Measurements from ENCODE around the gene GMDS. TPM values are rescaled to one million over a fixed set of nuclear protein-coding genes. Genes with fewer than 3 reads are reported as not detected.

Gene GMDS
- total and polyA plus RNA-seq, 11 donors, result 4.5 to 10.7 (median 7.0) TPM

DNA sequence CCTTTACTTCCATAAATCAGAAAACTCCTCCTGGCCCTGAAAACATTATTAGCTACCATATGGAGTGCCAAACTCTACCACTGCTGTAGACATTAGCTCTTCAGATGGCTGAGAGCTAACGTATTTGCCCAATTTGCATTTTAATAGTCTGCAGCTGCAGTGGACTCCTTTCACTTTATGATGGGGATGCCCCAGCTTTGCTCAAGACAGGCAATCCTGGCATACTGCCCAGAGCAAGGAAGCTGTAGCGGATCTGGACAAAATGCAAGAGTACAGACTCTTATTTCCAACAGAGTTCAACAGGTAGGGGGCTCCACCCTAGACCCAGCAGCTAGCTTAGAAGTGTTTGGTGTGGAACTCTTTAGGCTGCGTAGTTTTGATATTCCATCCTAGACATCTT, 389.0 kb downstream of the GMDS start:
- TF ChIP-seq POLR2A (IDR thresholded peaks at IDR 0.05), result no peak
- TF ChIP-seq, protein P1, sequence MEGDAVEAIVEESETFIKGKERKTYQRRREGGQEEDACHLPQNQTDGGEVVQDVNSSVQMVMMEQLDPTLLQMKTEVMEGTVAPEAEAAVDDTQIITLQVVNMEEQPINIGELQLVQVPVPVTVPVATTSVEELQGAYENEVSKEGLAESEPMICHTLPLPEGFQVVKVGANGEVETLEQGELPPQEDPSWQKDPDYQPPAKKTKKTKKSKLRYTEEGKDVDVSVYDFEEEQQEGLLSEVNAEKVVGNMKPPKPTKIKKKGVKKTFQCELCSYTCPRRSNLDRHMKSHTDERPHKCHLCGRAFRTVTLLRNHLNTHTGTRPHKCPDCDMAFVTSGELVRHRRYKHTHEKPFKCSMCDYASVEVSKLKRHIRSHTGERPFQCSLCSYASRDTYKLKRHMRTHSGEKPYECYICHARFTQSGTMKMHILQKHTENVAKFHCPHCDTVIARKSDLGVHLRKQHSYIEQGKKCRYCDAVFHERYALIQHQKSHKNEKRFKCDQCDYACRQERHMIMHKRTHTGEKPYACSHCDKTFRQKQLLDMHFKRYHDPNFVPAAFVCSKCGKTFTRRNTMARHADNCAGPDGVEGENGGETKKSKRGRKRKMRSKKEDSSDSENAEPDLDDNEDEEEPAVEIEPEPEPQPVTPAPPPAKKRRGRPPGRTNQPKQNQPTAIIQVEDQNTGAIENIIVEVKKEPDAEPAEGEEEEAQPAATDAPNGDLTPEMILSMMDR (IDR thresholded peaks at IDR 0.05), result no peak
- Histone ChIP-seq H3K27ac (no peak overlapping the region), H3K4me1 (peaks cover 0 to 5% (median 0%) of the 10 kb centered on the region in 12 donors), H3K27me3 (no peaks in the 10 kb centered on the region), H3K9me3 (no peaks in the 10 kb centered on the region), H3K36me3 (no peaks in the 10 kb centered on the region), H3K4me3 (no peak overlapping the region)
- DNase-seq (peak in 1 of 5 donors; percentile 18), ATAC-seq (no peak)
- 62 to 73% (median 67%) methylated on average over 3 of the region's 3 CpGs for WGBS, 4 donors
- intact Hi-C loops (cut with DNase I), result no loop called here

DNA sequence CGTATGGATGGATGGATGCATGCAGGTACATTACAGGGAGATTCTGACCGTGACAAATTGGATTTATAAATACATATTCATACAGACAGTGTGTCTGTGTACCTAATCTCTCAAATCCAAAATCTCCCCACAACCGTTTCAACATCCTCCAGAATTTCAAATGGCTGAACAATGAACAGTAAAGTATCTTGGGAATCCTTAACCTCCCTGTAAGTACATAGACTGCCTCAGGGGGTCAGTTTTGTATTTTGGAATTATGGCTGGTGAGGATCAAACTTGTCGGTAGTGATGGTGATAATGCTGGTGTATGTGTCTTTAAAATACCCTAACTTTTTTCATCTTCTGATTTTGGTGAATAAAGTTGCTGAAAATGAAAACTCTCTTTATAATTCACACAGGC, 389.5 kb downstream of the GMDS start:
- 71 to 93% (median 83%) methylated on average over 4 of the region's 4 CpGs for WGBS, 4 donors
- DNase-seq (no peak), ATAC-seq (no peak)
- no peaks in the 10 kb centered on the region for H3K9me3 ChIP-seq
- H3K27ac ChIP-seq, result no peak overlapping the region
- no peaks in the 10 kb centered on the region for H3K27me3 ChIP-seq
- intact Hi-C loops (cut with DNase I), result no loop called here
- no peak overlapping the region for H3K4me3 ChIP-seq
- no peaks in the 10 kb centered on the region for H3K36me3 ChIP-seq
- TF ChIP-seq, protein P1 (IDR thresholded peaks at IDR 0.05), result no peak
- TF ChIP-seq POLR2A (IDR thresholded peaks at IDR 0.05), result no peak
- peaks cover 0 to 5% (median 0%) of the 10 kb centered on the region in 12 donors for H3K4me1 ChIP-seq

DNA sequence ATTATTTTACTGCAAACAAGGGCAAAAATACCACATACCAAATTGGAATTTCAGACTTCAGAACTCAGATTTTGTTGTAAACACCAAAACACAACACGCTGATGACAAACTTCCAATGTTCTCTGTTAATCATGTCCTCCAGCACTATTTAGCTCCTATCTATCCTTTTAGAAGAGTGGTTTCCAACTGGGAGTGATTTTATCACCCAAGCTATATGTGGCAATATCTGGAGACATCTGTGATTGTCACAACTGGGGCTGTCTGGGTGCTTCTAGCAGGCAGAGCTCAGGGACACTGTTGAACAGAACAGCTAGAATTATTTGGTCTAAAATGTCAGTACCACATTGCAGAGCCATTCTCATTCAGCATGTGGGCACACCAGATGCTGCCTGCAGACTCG, 391.1 kb downstream of the GMDS start:
- DNase-seq, result no peak
- H3K9me3 ChIP-seq, result no peaks in the 10 kb centered on the region
- H3K4me3 ChIP-seq, result no peak overlapping the region
- intact Hi-C loops (cut with DNase I), result no loop called here
- WGBS, 4 donors, result 95 to 98% (median 98%) methylated on average over 2 of the region's 2 CpGs
- ATAC-seq, result no peak
- H3K27ac ChIP-seq, result no peak overlapping the region
- no peaks in the 10 kb centered on the region for H3K36me3 ChIP-seq
- peaks cover 0 to 5% (median 0%) of the 10 kb centered on the region in 12 donors for H3K4me1 ChIP-seq
- no peaks in the 10 kb centered on the region for H3K27me3 ChIP-seq
- TF ChIP-seq, protein P1 (IDR thresholded peaks at IDR 0.05), result no peak
- TF ChIP-seq POLR2A (IDR thresholded peaks at IDR 0.05), result no peak

DNA sequence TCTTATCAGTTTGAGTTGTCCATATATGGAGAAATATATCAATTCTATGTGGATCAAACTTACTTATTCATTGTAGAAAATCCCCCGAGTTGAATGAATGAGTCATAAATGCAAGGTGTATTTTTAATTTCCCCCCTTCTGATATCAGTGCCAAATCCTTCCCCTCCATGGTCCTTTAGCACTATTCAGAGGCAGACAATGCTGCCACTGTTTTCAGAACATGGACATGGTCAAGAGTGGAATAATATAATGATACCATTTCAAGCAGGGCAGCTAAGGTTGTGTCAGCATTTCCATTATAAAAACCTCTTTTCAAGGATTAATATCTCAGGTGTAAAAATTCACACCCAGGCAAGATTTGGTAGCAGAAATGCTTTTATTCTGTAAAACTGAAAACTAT, 391.6 kb downstream of the GMDS start:
- ATAC-seq (no peak), DNase-seq (no peak)
- Histone ChIP-seq H3K36me3 (no peaks in the 10 kb centered on the region), H3K27me3 (no peaks in the 10 kb centered on the region), H3K4me3 (no peak overlapping the region), H3K4me1 (peaks cover 0 to 5% (median 0%) of the 10 kb centered on the region in 12 donors), H3K9me3 (no peaks in the 10 kb centered on the region), H3K27ac (no peak overlapping the region)
- intact Hi-C loops (cut with DNase I), result no loop called here
- TF ChIP-seq, protein P1 (IDR thresholded peaks at IDR 0.05), result no peak
- no peak for TF ChIP-seq POLR2A (IDR thresholded peaks at IDR 0.05)
- 63 to 92% (median 80%) methylated on average over 1 of the region's 1 CpG for WGBS, 4 donors

Measured in heart left ventricle (tissue), 16 donors.